Large intestine (tissue), 3 donors: Measurements from ENCODE around the gene DNM3. TPM values are rescaled to one million over a fixed set of nuclear protein-coding genes. Genes with fewer than 3 reads are reported as not detected.

Experiments used
- DNase-seq, 2 donors: peaks; one replicate each; pipeline versions ENCODE4 v3.0.0 to v3.0.0-alpha.2; 2013
- H3K27ac ChIP-seq: one replicate; pipeline ENCODE4 v1.5.1; 2013; ENCODE audit warnings: low read length
- H3K27me3 ChIP-seq: 2 replicates; pipeline ENCODE4 v1.6.1; 2013; ENCODE audit warnings: low read length; ENCODE audit not compliant: control insufficient read depth, insufficient read depth
- H3K36me3 ChIP-seq: 2 replicates; pipeline ENCODE4 v1.6.1; 2013; ENCODE audit warnings: low read length; ENCODE audit not compliant: control insufficient read depth, insufficient read depth
- H3K4me1 ChIP-seq: one replicate; pipeline ENCODE4 v1.6.1; 2013; ENCODE audit warnings: low read length; ENCODE audit not compliant: control insufficient read depth, insufficient read depth
- H3K4me3 ChIP-seq: one replicate; pipeline ENCODE4 v1.5.1; 2013; ENCODE audit warnings: low read length
- H3K9me3 ChIP-seq: one replicate; pipeline ENCODE4 v1.6.1; 2013; ENCODE audit warnings: mild to moderate bottlenecking, low read depth, low read length, moderate library complexity; ENCODE audit not compliant: control insufficient read depth
- WGBS: methylation state at CpG from one replicate; pipeline ENCODE4 v1.1.5; 2013; ENCODE audit warnings: low lambda C conversion rate; ENCODE audit not compliant: insufficient coverage; 5-methylcytosine and 5-hydroxymethylcytosine counted together
- polyA plus RNA-seq: library from polyadenylated mRNA; unstranded; fragments of 120-200 nt; gene quantifications from one replicate; pipeline ENCODE4 v1.2.1, GENCODE V29; 2013

The DNM3 gene
- polyA plus RNA-seq, 1 donor = 2.2 TPM

GRCh38 chr1:172324086-172324485 lies 482.8 kb downstream of the DNM3 start:
- H3K4me3 ChIP-seq = no peak overlapping the region
- DNase-seq = no peak
- H3K4me1 ChIP-seq = peaks cover 2% of the 10 kb centered on the region
- H3K27me3 ChIP-seq = no peaks in the 10 kb centered on the region
- no peaks in the 10 kb centered on the region for H3K9me3 ChIP-seq
- H3K27ac ChIP-seq = no peak overlapping the region
- WGBS = 75% methylated on average over 3 of the region's 5 CpGs
- H3K36me3 ChIP-seq = no peaks in the 10 kb centered on the region

DNA sequence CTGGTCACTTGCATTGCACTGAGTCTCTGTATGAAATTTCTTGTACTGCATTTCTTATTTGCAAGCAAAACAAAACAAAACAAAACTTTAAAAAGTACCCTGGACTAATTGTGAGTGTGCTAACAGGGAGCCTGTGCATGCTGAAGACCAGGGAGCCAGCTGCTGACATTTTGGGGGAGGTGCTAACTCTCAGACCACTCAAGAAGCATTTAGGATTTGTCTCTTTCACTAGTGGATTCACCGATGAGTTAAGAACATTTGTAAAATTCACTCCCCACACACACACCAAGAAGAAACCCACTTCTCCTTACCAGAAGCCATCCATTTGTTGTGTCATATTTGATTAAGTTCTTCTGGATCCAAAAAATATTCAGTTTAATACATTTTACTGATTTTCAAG lies 483.5 kb downstream of the DNM3 start:
- H3K9me3 ChIP-seq = no peaks in the 10 kb centered on the region
- no peaks in the 10 kb centered on the region for H3K27me3 ChIP-seq
- H3K4me1 ChIP-seq = peaks cover 2% of the 10 kb centered on the region
- no peak overlapping the region for H3K27ac ChIP-seq
- no peaks in the 10 kb centered on the region for H3K36me3 ChIP-seq
- no peak overlapping the region for H3K4me3 ChIP-seq
- no peak for DNase-seq
- WGBS = no CpG with 5 or more reads among the region's 1 CpG

DNA sequence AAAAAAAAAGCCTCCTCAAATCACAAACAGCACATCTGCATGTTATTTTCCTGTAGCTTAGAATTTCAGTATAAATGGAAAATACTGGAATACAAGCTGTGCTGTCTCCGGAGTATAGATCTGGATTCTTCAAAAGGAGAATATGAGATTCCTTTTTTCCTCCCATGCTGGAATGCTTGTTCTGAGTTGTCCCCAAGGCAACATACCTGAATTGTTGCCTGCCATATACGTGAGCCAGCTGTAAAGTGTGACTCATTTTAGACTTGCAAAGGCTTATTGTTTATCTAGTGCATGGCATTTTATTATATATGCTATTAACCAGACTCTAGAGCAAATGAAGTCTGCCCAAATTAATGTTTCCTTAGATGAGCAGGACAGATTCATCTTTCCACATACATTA lies 484.2 kb downstream of the DNM3 start:
- DNase-seq = peak; percentile 29 to 70
- Histone ChIP-seq H3K36me3 (no peaks in the 10 kb centered on the region), H3K27ac (no peak overlapping the region), H3K9me3 (no peaks in the 10 kb centered on the region), H3K4me1 (peaks cover 2% of the 10 kb centered on the region), H3K4me3 (no peak overlapping the region), H3K27me3 (no peaks in the 10 kb centered on the region)
- no CpG with 5 or more reads among the region's 2 CpGs for WGBS

GRCh38 chr1:172326136-172326535 lies 484.8 kb downstream of the DNM3 start:
- WGBS = 100% methylated on average over 2 of the region's 2 CpGs
- DNase-seq = no peak
- H3K4me3 ChIP-seq = no peak overlapping the region
- H3K27me3 ChIP-seq = no peaks in the 10 kb centered on the region
- no peaks in the 10 kb centered on the region for H3K9me3 ChIP-seq
- peaks cover 2% of the 10 kb centered on the region for H3K4me1 ChIP-seq
- no peaks in the 10 kb centered on the region for H3K36me3 ChIP-seq
- no peak overlapping the region for H3K27ac ChIP-seq

- no peak overlapping the region for H3K27ac ChIP-seq
- WGBS = 100% methylated on average over 1 of the region's 4 CpGs
- DNase-seq = no peak
- H3K4me3 ChIP-seq = no peak overlapping the region
- no peaks in the 10 kb centered on the region for H3K9me3 ChIP-seq
- no peaks in the 10 kb centered on the region for H3K36me3 ChIP-seq
- no peaks in the 10 kb centered on the region for H3K27me3 ChIP-seq
- no peaks in the 10 kb centered on the region for H3K4me1 ChIP-seq
Measured at GRCh38 chr1:172328266-172328665, 487.0 kb downstream of the DNM3 start.

DNA sequence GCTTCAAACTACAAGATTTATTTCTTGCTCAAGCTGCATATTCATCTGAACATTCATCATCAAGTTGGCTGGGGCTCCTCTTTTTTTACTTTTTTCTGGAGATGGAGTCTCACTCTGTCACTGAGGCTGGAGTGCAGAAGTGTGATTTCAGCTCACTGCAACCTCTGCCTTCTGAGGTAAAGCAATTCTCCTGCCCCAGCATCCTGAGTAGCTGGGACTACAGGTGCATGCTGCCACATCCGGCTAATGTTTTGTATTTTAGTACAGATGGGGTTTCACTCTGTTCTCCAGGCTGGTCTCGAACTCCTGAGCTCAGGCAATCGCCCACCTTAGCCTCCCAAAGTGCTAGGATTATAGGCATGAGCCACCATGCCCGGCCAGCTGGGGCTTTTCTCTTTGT lies 490.9 kb downstream of the DNM3 start:
- H3K4me1 ChIP-seq = no peaks in the 10 kb centered on the region
- no peak for DNase-seq
- no peaks in the 10 kb centered on the region for H3K36me3 ChIP-seq
- H3K27ac ChIP-seq = no peak overlapping the region
- H3K9me3 ChIP-seq = no peaks in the 10 kb centered on the region
- no peak overlapping the region for H3K4me3 ChIP-seq
- WGBS = no CpG with 5 or more reads among the region's 4 CpGs
- H3K27me3 ChIP-seq = no peaks in the 10 kb centered on the region

DNA sequence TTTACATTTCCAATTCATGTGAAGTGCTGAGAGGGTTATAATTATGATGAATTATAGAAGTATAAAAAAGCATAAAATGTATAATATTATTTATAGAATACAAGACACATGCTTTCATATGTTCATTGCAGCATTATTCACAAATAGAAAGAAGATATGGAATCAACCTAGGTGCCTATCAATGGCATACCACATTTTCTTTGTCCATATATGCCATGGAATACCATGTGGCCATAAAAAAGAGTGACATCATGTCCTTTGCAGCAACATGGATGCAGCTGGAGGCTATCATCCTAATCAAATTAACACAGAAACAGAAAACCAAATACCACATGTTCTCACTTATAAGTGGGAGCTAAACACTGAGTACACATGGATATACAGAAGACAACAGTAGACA lies 494.1 kb downstream of the DNM3 start:
- H3K4me1 ChIP-seq = peaks cover 3% of the 10 kb centered on the region
- H3K27ac ChIP-seq = no peak overlapping the region
- no peak overlapping the region for H3K4me3 ChIP-seq
- H3K9me3 ChIP-seq = no peaks in the 10 kb centered on the region
- H3K36me3 ChIP-seq = no peaks in the 10 kb centered on the region
- DNase-seq = no peak
- no peaks in the 10 kb centered on the region for H3K27me3 ChIP-seq

DNA sequence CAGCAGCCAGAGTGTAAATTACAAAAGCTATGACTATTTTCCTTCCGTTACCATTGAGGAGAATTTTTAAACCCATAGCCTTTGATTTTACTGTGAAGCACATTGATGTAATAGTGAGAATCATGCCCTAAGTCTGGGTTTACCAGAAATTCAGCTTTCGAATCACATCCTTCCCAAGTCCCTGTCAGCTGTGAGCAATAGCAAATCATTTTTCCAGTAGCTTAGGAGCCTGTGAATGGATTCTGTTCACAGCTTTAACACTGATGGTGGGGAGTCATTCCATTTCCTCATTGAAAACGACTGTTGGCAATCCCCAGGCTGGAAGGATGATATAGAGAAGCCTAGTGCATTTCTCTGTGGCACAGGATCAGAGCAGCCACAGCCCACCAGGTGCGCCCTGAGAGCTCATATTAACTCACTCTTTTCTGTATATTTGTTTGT lies 497.0 kb downstream of the DNM3 start:
- Histone ChIP-seq H3K9me3 (no peaks in the 10 kb centered on the region), H3K27ac (no peak overlapping the region), H3K36me3 (no peaks in the 10 kb centered on the region), H3K4me1 (peaks cover 3% of the 10 kb centered on the region), H3K27me3 (no peaks in the 10 kb centered on the region), H3K4me3 (no peak overlapping the region)
- WGBS = 90% methylated on average over 2 of the region's 4 CpGs
- DNase-seq = no peak

- Histone ChIP-seq H3K9me3 (no peaks in the 10 kb centered on the region), H3K36me3 (no peaks in the 10 kb centered on the region), H3K27me3 (no peaks in the 10 kb centered on the region), H3K27ac (no peak overlapping the region), H3K4me3 (no peak overlapping the region), H3K4me1 (peaks cover 3% of the 10 kb centered on the region)
- no peak for DNase-seq
Measured at GRCh38 chr1:172339842-172340241, 498.5 kb downstream of the DNM3 start.

GRCh38 chr1:172340520-172340919 lies 499.2 kb downstream of the DNM3 start:
- WGBS = 80% methylated on average over 1 of the region's 1 CpG
- Histone ChIP-seq H3K4me3 (no peak overlapping the region), H3K4me1 (peaks cover 3% of the 10 kb centered on the region)

GRCh38 chr1:172341697-172342096 lies 500.4 kb downstream of the DNM3 start:
- no peaks in the 10 kb centered on the region for H3K36me3 ChIP-seq
- 100% methylated on average over 1 of the region's 4 CpGs for WGBS
- no peaks in the 10 kb centered on the region for H3K9me3 ChIP-seq
- H3K4me3 ChIP-seq = no peak overlapping the region
- peaks cover 3% of the 10 kb centered on the region for H3K4me1 ChIP-seq
- no peaks in the 10 kb centered on the region for H3K27me3 ChIP-seq
- H3K27ac ChIP-seq = no peak overlapping the region
- no peak for DNase-seq

More at GRCh38 chr1:172340520-172340919, 499.2 kb downstream of the DNM3 start:
- no peak for DNase-seq
- Histone ChIP-seq H3K9me3 (no peaks in the 10 kb centered on the region), H3K27me3 (no peaks in the 10 kb centered on the region), H3K27ac (no peak overlapping the region), H3K36me3 (no peaks in the 10 kb centered on the region)
